HEK293 (cell line): ENCODE results near the gene PHACTR1.

ENCODE experiments used
- CTCF ChIP-seq: fragments of 450-650 bp; formaldehyde crosslinking; IDR thresholded peaks from 2 replicates; pipeline ENCODE4 v1.5.1; 2016; ENCODE audit warnings: missing biosample characterization, missing genetic modification characterization
- HIC1 ChIP-seq: fragments of 450-650 bp; formaldehyde crosslinking; IDR thresholded peaks from 2 replicates; pipeline ENCODE4 v1.5.1; 2016; ENCODE audit warnings: missing biosample characterization, missing genetic modification characterization
- PATZ1 ChIP-seq: fragments of 450-650 bp; formaldehyde crosslinking; IDR thresholded peaks from 2 replicates; pipeline ENCODE4 v1.5.1; 2016; ENCODE audit warnings: missing biosample characterization, missing genetic modification characterization
- REST ChIP-seq: fragments of 450-650 bp; formaldehyde crosslinking; IDR thresholded peaks from 2 replicates; pipeline ENCODE4 v1.5.1; 2016; ENCODE audit warnings: missing biosample characterization, missing genetic modification characterization
- ZBTB26 ChIP-seq: fragments of 450-650 bp; formaldehyde crosslinking; optimal IDR thresholded peaks from 2 replicates; pipeline ENCODE3; 2016; ENCODE audit warnings: missing biosample characterization, mild to moderate bottlenecking, missing genetic modification characterization
- ZFP69B ChIP-seq: fragments of 450-650 bp; formaldehyde crosslinking; IDR thresholded peaks from 2 replicates; pipeline ENCODE4 v1.5.1; 2016; ENCODE audit warnings: missing biosample characterization, missing genetic modification characterization
- ZNF148 ChIP-seq: fragments of 450-650 bp; formaldehyde crosslinking; IDR thresholded peaks from 2 replicates; pipeline ENCODE4 v1.5.0; 2017; ENCODE audit warnings: missing biosample characterization, missing genetic modification characterization, borderline replicate concordance
- ZNF488 ChIP-seq: fragments of 450-650 bp; formaldehyde crosslinking; IDR thresholded peaks from 2 replicates; pipeline ENCODE4 v1.5.1; 2016; ENCODE audit warnings: missing biosample characterization, missing genetic modification characterization
- ZNF658 ChIP-seq: fragments of 450-650 bp; formaldehyde crosslinking; IDR thresholded peaks from 2 replicates; pipeline ENCODE4; 2016; ENCODE audit warnings: missing biosample characterization, missing genetic modification characterization
- ZNF664 ChIP-seq: fragments of 450-650 bp; formaldehyde crosslinking; IDR thresholded peaks from 2 replicates; pipeline ENCODE4 v1.5.1; 2016; ENCODE audit warnings: missing biosample characterization, missing genetic modification characterization
- ZNF747 ChIP-seq: fragments of 450-650 bp; formaldehyde crosslinking; IDR thresholded peaks from 2 replicates; pipeline ENCODE4 v1.5.1; 2016; ENCODE audit warnings: missing biosample characterization, missing genetic modification characterization
- ZNF76 ChIP-seq: fragments of 450-650 bp; formaldehyde crosslinking; IDR thresholded peaks from 2 replicates; pipeline ENCODE4; 2016; ENCODE audit warnings: low read depth, missing biosample characterization, missing genetic modification characterization, borderline replicate concordance

- TF ChIP-seq REST (tag by site-specific recombination) (no peak), ZNF664 (no peak), ZNF747 (no peak), CTCF (no peak), ZBTB26 (tag by site-specific recombination) (no peak), ZNF76 (tag by site-specific recombination) (no peak), ZFP69B (tag by site-specific recombination) (no peak), HIC1 (tag by site-specific recombination) (no peak), ZNF148 (tag by site-specific recombination) (no peak), PATZ1 (no peak), ZNF658 (no peak), ZNF488 (no peak)
These were observed 474.9 kb downstream of the PHACTR1 start for GRCh38 chr6:13191461-13191860.
